ENCODE results near the gene ZBTB26. TPM values are rescaled to one million over a fixed set of nuclear protein-coding genes. Genes with fewer than 3 reads are reported as not detected.

Gene ZBTB26
- total RNA-seq, 3 donors from 2014 or later (not counting 1 experiment from before 2014, with no cell fraction given) = 7.8 to 12.2 (median 9.2) TPM

- no peak overlapping the region for H3K4me3 Mint-ChIP-seq
- no peaks in the 10 kb centered on the region for H3K9me3 Mint-ChIP-seq
- H3K27me3 Mint-ChIP-seq (ENCODE audit: low read depth in 2 of 2) = no peaks in the 10 kb centered on the region
- peaks cover 15% of the 10 kb centered on the region for H3K4me1 ChIP-seq (ENCODE audit: control insufficient read depth, insufficient read depth, low read length)
- no peak for TF ChIP-seq CTCF (IDR thresholded peaks at IDR 0.05)
- peak overlapping the region; percentile 95 for H3K27ac ChIP-seq (ENCODE audit: low read length)
- H3K27ac Mint-ChIP-seq = no peak overlapping the region
- peaks cover 14 to 16% of the 10 kb centered on the region in 2 donors for H3K4me1 Mint-ChIP-seq
- peak overlapping the region; percentile 86 for H3K4me3 ChIP-seq (ENCODE audit: low read length)
- 32% methylated on average over 9 of the region's 10 CpGs for WGBS (ENCODE audit: insufficient coverage)
- intact Hi-C loops (cut with micrococcal nuclease) = loop anchor here (1.0 to 2.0 kb wide), 3 partner anchors 10 to 25 kb away; partner anchors contain the start of genes RC3H2 and ZBTB6
- ATAC-seq (peak; percentile 6 to 21 (median 12)), DNase-seq (no peak)
- H3K36me3 Mint-ChIP-seq = no peaks in the 10 kb centered on the region
- no peaks in the 10 kb centered on the region for H3K9me3 ChIP-seq (ENCODE audit: control insufficient read depth, insufficient read depth, low read length)
- H3K36me3 ChIP-seq (ENCODE audit: control insufficient read depth, insufficient read depth, low read length) = no peaks in the 10 kb centered on the region
- H3K27me3 ChIP-seq (ENCODE audit: control insufficient read depth, insufficient read depth, low read length) = no peaks in the 10 kb centered on the region
Measured at GRCh38 chr9:122930541-122931225, 629 bp downstream of the ZBTB26 start.

- H3K9me3 ChIP-seq (ENCODE audit: control insufficient read depth, insufficient read depth, low read length) = no peaks in the 10 kb centered on the region
- no peak overlapping the region for H3K4me3 Mint-ChIP-seq
- H3K27me3 Mint-ChIP-seq (ENCODE audit: low read depth in 2 of 2) = no peaks in the 10 kb centered on the region
- peaks cover 14 to 16% of the 10 kb centered on the region in 2 donors for H3K4me1 Mint-ChIP-seq
- no peak overlapping the region for H3K27ac Mint-ChIP-seq
- ATAC-seq (no peak), DNase-seq (no peak)
- WGBS (ENCODE audit: insufficient coverage) = 89% methylated on average over 1 of the region's 1 CpG
- no peaks in the 10 kb centered on the region for H3K27me3 ChIP-seq (ENCODE audit: control insufficient read depth, insufficient read depth, low read length)
- H3K4me3 ChIP-seq (ENCODE audit: low read length) = no peak overlapping the region
- H3K27ac ChIP-seq (ENCODE audit: low read length) = no peak overlapping the region
- intact Hi-C loops (cut with micrococcal nuclease) = loop anchor here (2.0 kb wide), 1 partner anchor 17 kb away; the partner anchor contains the start of gene ZBTB6
- TF ChIP-seq CTCF (IDR thresholded peaks at IDR 0.05) = no peak
- no peaks in the 10 kb centered on the region for H3K36me3 Mint-ChIP-seq
- H3K9me3 Mint-ChIP-seq = no peaks in the 10 kb centered on the region
- peaks cover 15% of the 10 kb centered on the region for H3K4me1 ChIP-seq (ENCODE audit: control insufficient read depth, insufficient read depth, low read length)
- H3K36me3 ChIP-seq (ENCODE audit: control insufficient read depth, insufficient read depth, low read length) = no peaks in the 10 kb centered on the region
Measured at GRCh38 chr9:122929796-122930354, 1.4 kb downstream of the ZBTB26 start.

GRCh38 chr9:122923947-122924346 lies 7.4 kb downstream of the ZBTB26 start:
- Mint-ChIP-seq H3K9me3 (no peaks in the 10 kb centered on the region), H3K36me3 (peaks cover 9% of the 10 kb centered on the region), H3K27me3 (ENCODE audit: low read depth in 2 of 2) (no peaks in the 10 kb centered on the region), H3K4me3 (no peak overlapping the region), H3K27ac (no peak overlapping the region), H3K4me1 (peaks cover 5% of the 10 kb centered on the region in 2 donors)
- ATAC-seq (no peak), DNase-seq (no peak)
- peaks cover 7% of the 10 kb centered on the region for H3K36me3 ChIP-seq (ENCODE audit: control insufficient read depth, insufficient read depth, low read length)
- TF ChIP-seq CTCF (IDR thresholded peaks at IDR 0.05) = no peak
- no peaks in the 10 kb centered on the region for H3K27me3 ChIP-seq (ENCODE audit: control insufficient read depth, insufficient read depth, low read length)
- no peak overlapping the region for H3K4me3 ChIP-seq (ENCODE audit: low read length)
- no peaks in the 10 kb centered on the region for H3K4me1 ChIP-seq (ENCODE audit: control insufficient read depth, insufficient read depth, low read length)
- no peak overlapping the region for H3K27ac ChIP-seq (ENCODE audit: low read length)
- no peaks in the 10 kb centered on the region for H3K9me3 ChIP-seq (ENCODE audit: control insufficient read depth, insufficient read depth, low read length)
- WGBS (ENCODE audit: insufficient coverage) = 86% methylated on average over 3 of the region's 3 CpGs
- intact Hi-C loops (cut with micrococcal nuclease) = no loop called here

All from natural killer cell (primary cell).